ENCODE measurements around the gene CTNNA2. TPM values are rescaled to one million over a fixed set of nuclear protein-coding genes. Genes with fewer than 3 reads are reported as not detected.
A peak's percentile ranks its signal among the peaks of the same experiment; 100 is the strongest.

Gene CTNNA2
- total and polyA plus RNA-seq, 9 of the 15 experiments (the other 6 are each of a cell fraction or from before 2014, with no cell fraction given): 0.03 to 0.40 (median 0.15) TPM

DNA sequence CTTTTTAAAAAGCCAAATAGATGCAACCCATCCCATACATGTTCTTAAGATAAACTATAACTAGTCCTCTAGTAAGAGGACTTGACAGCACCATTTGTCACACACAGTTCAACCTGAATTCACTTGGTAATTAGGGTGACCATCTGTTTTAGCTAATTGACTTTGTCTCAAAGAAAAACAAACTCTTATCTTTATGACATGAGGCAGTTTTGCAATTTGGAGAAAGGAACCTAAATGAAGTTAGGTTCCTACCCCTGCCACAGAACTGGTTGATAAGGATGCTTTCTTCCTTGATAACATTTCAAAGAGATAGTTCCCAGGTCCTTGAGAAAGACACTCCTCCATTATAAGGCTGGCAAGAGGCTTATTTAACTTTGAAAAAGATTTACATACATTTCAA, 849.1 kb downstream of the CTNNA2 start (continued):
- TF ChIP-seq, protein P1, sequence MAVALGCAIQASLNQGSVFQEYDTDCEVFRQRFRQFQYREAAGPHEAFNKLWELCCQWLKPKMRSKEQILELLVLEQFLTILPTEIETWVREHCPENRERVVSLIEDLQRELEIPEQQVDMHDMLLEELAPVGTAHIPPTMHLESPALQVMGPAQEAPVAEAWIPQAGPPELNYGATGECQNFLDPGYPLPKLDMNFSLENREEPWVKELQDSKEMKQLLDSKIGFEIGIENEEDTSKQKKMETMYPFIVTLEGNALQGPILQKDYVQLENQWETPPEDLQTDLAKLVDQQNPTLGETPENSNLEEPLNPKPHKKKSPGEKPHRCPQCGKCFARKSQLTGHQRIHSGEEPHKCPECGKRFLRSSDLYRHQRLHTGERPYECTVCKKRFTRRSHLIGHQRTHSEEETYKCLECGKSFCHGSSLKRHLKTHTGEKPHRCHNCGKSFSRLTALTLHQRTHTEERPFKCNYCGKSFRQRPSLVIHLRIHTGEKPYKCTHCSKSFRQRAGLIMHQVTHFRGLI (CRISPR knock-in tag; IDR thresholded peaks at IDR 0.05): no peak
- TF ChIP-seq SREBF1 (IDR thresholded peaks at IDR 0.05; ENCODE audit: borderline replicate concordance, low read depth, low read length): no peak
- TF ChIP-seq SIX5 (IDR thresholded peaks at IDR 0.05; ENCODE audit: borderline replicate concordance in 1 of 2, insufficient read depth in 1 of 2, low read depth in 1 of 2, low read length in 2 of 2): no peak
- TF ChIP-seq, protein P2, sequence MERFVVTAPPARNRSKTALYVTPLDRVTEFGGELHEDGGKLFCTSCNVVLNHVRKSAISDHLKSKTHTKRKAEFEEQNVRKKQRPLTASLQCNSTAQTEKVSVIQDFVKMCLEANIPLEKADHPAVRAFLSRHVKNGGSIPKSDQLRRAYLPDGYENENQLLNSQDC (CRISPR knock-in tag; IDR thresholded peaks at IDR 0.05): no peak
- TF ChIP-seq MTA2 (IDR thresholded peaks at IDR 0.05; ENCODE audit: low read depth): 0 out of 2 replicates have a peak, but pooled peaks have one; percentile 10
- TF ChIP-seq, protein P3, sequence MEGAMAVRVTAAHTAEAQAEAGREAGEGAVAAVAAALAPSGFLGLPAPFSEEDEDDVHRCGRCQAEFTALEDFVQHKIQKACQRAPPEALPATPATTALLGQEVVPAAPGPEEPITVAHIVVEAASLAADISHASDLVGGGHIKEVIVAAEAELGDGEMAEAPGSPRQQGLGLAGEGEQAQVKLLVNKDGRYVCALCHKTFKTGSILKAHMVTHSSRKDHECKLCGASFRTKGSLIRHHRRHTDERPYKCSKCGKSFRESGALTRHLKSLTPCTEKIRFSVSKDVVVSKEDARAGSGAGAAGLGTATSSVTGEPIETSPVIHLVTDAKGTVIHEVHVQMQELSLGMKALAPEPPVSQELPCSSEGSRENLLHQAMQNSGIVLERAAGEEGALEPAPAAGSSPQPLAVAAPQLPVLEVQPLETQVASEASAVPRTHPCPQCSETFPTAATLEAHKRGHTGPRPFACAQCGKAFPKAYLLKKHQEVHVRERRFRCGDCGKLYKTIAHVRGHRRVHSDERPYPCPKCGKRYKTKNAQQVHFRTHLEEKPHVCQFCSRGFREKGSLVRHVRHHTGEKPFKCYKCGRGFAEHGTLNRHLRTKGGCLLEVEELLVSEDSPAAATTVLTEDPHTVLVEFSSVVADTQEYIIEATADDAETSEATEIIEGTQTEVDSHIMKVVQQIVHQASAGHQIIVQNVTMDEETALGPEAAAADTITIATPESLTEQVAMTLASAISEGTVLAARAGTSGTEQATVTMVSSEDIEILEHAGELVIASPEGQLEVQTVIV (CRISPR knock-in tag; IDR thresholded peaks at IDR 0.05; ENCODE audit: borderline replicate concordance): no peak
- TF ChIP-seq, protein P4, sequence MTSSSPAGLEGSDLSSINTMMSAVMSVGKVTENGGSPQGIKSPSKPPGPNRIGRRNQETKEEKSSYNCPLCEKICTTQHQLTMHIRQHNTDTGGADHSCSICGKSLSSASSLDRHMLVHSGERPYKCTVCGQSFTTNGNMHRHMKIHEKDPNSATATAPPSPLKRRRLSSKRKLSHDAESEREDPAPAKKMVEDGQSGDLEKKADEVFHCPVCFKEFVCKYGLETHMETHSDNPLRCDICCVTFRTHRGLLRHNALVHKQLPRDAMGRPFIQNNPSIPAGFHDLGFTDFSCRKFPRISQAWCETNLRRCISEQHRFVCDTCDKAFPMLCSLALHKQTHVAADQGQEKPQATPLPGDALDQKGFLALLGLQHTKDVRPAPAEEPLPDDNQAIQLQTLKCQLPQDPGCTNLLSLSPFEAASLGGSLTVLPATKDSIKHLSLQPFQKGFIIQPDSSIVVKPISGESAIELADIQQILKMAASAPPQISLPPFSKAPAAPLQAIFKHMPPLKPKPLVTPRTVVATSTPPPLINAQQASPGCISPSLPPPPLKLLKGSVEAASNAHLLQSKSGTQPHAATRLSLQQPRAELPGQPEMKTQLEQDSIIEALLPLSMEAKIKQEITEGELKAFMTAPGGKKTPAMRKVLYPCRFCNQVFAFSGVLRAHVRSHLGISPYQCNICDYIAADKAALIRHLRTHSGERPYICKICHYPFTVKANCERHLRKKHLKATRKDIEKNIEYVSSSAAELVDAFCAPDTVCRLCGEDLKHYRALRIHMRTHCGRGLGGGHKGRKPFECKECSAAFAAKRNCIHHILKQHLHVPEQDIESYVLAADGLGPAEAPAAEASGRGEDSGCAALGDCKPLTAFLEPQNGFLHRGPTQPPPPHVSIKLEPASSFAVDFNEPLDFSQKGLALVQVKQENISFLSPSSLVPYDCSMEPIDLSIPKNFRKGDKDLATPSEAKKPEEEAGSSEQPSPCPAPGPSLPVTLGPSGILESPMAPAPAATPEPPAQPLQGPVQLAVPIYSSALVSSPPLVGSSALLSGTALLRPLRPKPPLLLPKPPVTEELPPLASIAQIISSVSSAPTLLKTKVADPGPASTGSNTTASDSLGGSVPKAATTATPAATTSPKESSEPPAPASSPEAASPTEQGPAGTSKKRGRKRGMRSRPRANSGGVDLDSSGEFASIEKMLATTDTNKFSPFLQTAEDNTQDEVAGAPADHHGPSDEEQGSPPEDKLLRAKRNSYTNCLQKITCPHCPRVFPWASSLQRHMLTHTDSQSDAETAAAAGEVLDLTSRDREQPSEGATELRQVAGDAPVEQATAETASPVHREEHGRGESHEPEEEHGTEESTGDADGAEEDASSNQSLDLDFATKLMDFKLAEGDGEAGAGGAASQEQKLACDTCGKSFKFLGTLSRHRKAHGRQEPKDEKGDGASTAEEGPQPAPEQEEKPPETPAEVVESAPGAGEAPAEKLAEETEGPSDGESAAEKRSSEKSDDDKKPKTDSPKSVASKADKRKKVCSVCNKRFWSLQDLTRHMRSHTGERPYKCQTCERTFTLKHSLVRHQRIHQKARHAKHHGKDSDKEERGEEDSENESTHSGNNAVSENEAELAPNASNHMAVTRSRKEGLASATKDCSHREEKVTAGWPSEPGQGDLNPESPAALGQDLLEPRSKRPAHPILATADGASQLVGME (CRISPR knock-in tag; IDR thresholded peaks at IDR 0.05): no peak
- no peak for TF ChIP-seq HMGN3 (IDR thresholded peaks at IDR 0.05; ENCODE audit: borderline replicate concordance, extremely low read depth, insufficient read length, low read depth, low read length)
- TF ChIP-seq, protein P5, sequence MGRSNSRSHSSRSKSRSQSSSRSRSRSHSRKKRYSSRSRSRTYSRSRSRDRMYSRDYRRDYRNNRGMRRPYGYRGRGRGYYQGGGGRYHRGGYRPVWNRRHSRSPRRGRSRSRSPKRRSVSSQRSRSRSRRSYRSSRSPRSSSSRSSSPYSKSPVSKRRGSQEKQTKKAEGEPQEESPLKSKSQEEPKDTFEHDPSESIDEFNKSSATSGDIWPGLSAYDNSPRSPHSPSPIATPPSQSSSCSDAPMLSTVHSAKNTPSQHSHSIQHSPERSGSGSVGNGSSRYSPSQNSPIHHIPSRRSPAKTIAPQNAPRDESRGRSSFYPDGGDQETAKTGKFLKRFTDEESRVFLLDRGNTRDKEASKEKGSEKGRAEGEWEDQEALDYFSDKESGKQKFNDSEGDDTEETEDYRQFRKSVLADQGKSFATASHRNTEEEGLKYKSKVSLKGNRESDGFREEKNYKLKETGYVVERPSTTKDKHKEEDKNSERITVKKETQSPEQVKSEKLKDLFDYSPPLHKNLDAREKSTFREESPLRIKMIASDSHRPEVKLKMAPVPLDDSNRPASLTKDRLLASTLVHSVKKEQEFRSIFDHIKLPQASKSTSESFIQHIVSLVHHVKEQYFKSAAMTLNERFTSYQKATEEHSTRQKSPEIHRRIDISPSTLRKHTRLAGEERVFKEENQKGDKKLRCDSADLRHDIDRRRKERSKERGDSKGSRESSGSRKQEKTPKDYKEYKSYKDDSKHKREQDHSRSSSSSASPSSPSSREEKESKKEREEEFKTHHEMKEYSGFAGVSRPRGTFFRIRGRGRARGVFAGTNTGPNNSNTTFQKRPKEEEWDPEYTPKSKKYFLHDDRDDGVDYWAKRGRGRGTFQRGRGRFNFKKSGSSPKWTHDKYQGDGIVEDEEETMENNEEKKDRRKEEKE (IDR thresholded peaks at IDR 0.05; ENCODE audit: borderline replicate concordance in 1 of 2, control insufficient read depth in 1 of 2, low read depth in 2 of 2, low read length in 1 of 2): no peak
- no peak for TF ChIP-seq HDAC8 (tag; IDR thresholded peaks at IDR 0.05)
- TF ChIP-seq NR1H2 (CRISPR knock-in tag; IDR thresholded peaks at IDR 0.05): no peak
- TF ChIP-seq FOXJ3 (CRISPR knock-in tag; IDR thresholded peaks at IDR 0.05): no peak
- no peak for TF ChIP-seq SAFB (IDR thresholded peaks at IDR 0.05; ENCODE audit: borderline replicate concordance, low read depth, low read length)

Data from K562 (cell line).